Cerebellar cortex (tissue), 1 donor: ENCODE results near the gene PUDP.
"Not testable (repeated sequence)": the region's sequence is repeated elsewhere in the genome, so short reads cannot be mapped to it uniquely, and the experiment has no call there.

ENCODE experiments used
- DNase-seq: peaks from one replicate; pipeline ENCODE4 v3.0.0-alpha.2; 2015; ENCODE audit warnings: low spot score

Gene PUDP

GRCh38 chrX:7026365-7026764 is 121.6 kb downstream of the PUDP start:
- DNase-seq = not testable (repeated sequence)

GRCh38 chrX:7025471-7025870 is 122.5 kb downstream of the PUDP start:
- no peak for DNase-seq

GRCh38 chrX:7024850-7025249 is 123.1 kb downstream of the PUDP start:
- no peak for DNase-seq

GRCh38 chrX:7022996-7023395 is 125.0 kb downstream of the PUDP start:
- DNase-seq = not testable (repeated sequence)

GRCh38 chrX:7021991-7022390 is 126.0 kb downstream of the PUDP start:
- no peak for DNase-seq

GRCh38 chrX:7019555-7019954 is 128.4 kb downstream of the PUDP start:
- no peak for DNase-seq

GRCh38 chrX:7012262-7012834 is 135.6 kb downstream of the PUDP start:
- DNase-seq = not testable (repeated sequence)

- DNase-seq = not testable (repeated sequence)
These were observed 137.1 kb downstream of the PUDP start for GRCh38 chrX:7010897-7011296.

- not testable (repeated sequence) for DNase-seq
These were observed 140.6 kb downstream of the PUDP start for GRCh38 chrX:7007328-7007727.
